COLO668 (cell line): ENCODE results near the gene TMSB10.
A peak's percentile ranks its signal among the peaks of the same experiment; 100 is the strongest.
"Not testable (repeated sequence)": the region's sequence is repeated elsewhere in the genome, so short reads cannot be mapped to it uniquely, and the experiment has no call there.

Experiments
- DNase-seq: peaks from one replicate; lab custom pipeline; 2025; ENCODE audit not compliant: unreplicated experiment; lab: John Stamatoyannopoulos, UW

Gene TMSB10

GRCh38 chr2:84900971-84901370, 4.5 kb upstream of the TMSB10 start:
- no peak for DNase-seq

GRCh38 chr2:84901593-84902120, 3.8 kb upstream of the TMSB10 start:
- no peak for DNase-seq

- DNase-seq: no peak
These were observed 2.9 kb upstream of the TMSB10 start for GRCh38 chr2:84902526-84902925.

- no peak for DNase-seq
These were observed 1.3 kb upstream of the TMSB10 start for GRCh38 chr2:84904151-84904550.

- no peak for DNase-seq
These were observed 710 bp upstream of the TMSB10 start for GRCh38 chr2:84904717-84905174.

GRCh38 chr2:84906108-84906899, 848 bp downstream of the TMSB10 start:
- peak; percentile 17 for DNase-seq

- no peak for DNase-seq
These were observed 1.7 kb downstream of the TMSB10 start for GRCh38 chr2:84906900-84907714.

- no peak for DNase-seq
These were observed 3.7 kb downstream of the TMSB10 start for GRCh38 chr2:84908948-84909713.

- DNase-seq: no peak
These were observed 5.8 kb downstream of the TMSB10 start for GRCh38 chr2:84911135-84911678.

- no peak for DNase-seq
These were observed 7.5 kb downstream of the TMSB10 start for GRCh38 chr2:84912984-84913383.

GRCh38 chr2:84914334-84914733, 8.9 kb downstream of the TMSB10 start:
- no peak for DNase-seq

- not testable (repeated sequence) for DNase-seq
These were observed 10.2 kb downstream of the TMSB10 start for GRCh38 chr2:84915675-84916074.

- not testable (repeated sequence) for DNase-seq
These were observed 12.4 kb downstream of the TMSB10 start for GRCh38 chr2:84917821-84918220.

- DNase-seq: no peak
These were observed 13.0 kb downstream of the TMSB10 start for GRCh38 chr2:84918430-84918829.

GRCh38 chr2:84919885-84920580, 14.6 kb downstream of the TMSB10 start:
- peak; percentile 19 for DNase-seq

- no peak for DNase-seq
These were observed 17.6 kb downstream of the TMSB10 start for GRCh38 chr2:84923009-84923408.

- DNase-seq: no peak
These were observed 19.0 kb downstream of the TMSB10 start for GRCh38 chr2:84924173-84925106.

- no peak for DNase-seq
These were observed 19.9 kb downstream of the TMSB10 start for GRCh38 chr2:84925336-84925723.

- peak; percentile 95 for DNase-seq
These were observed 20.4 kb downstream of the TMSB10 start for GRCh38 chr2:84925724-84926376.
